NCI-H2227 treated with DMSO at 0.1 percent for 48 hours (cell line): Measurements from ENCODE around the gene ADGB.

Source experiments
- DNase-seq: peaks from one replicate; lab custom pipeline; 2025; lab: John Stamatoyannopoulos, UW

ADGB gene

DNA sequence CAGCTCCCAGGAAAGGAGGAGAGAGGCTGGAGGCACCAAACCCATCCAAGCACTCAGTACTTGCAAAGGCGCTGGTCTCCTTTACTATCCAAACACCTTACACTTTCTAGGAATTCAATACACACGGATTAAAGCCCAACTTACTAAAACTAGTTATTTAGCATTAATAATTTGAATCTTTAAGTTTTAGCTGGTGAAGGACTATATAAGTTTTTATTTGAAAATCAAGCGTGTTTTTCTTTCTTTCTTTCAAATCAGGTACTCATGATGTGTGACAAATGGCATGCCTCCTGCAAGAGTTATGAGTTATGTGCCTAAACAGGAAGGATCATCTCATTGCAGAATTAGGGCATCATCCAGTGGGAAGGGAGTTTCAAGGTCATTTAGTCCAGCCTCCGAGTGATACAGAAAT lies 263.7 kb downstream of the ADGB start:
- DNase-seq: no peak

DNA sequence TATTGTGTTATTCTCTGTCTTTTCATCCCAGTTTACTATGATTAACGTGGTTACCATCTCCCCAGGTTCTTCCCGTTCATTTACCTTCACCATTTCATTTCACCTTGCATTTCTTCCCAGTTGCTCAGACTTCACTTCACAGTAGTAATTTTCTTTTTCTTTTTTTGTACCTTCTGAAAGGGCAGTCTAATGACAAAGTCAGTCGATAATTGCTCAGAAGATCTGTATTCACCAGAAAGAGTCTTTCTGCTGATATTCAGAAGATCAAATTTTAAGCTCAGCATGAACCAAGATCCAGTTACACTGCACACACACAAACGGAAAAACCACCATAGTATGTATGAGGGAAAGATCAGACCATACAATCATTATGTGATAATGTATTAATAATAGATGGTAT lies 265.5 kb downstream of the ADGB start:
- no peak for DNase-seq

DNA sequence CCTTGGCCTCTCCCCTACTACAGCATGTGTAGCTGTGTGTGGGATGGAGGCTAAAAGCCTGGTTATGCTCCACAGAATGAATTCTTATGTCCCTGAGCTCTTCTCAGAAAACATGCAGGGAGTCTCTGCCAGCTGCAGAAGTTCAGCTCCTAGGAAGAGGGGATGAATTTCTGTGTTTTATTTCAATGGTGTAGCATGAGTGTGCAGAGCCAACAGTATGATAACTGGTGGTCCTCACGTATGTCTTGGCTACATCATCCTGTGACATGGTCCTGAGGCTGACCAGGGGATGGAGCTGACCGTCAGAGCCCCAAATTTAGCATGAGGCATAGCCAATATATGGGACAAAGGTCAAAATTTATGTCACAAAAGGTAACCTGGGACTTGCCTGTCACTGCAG lies 266.1 kb downstream of the ADGB start:
- DNase-seq: no peak
